Osteoblast (primary cell): Measurements from ENCODE around the gene ZDHHC14. TPM values are rescaled to one million over a fixed set of nuclear protein-coding genes. Genes with fewer than 3 reads are reported as not detected.

Experiments used
- DNase-seq: peaks from one replicate; pipeline ENCODE4 v3.0.0; 2011; ENCODE audit warnings: low spot score, mixed read lengths; ENCODE audit not compliant: insufficient read length; ENCODE audit errors: missing footprints
- H2AFZ ChIP-seq: 2 replicates; pipeline ENCODE4 v1.6.0; 2011; ENCODE audit warnings: mild to moderate bottlenecking, low read length
- H3K27ac ChIP-seq: 2 replicates; pipeline ENCODE4 v1.5.1; 2011; ENCODE audit warnings: mild to moderate bottlenecking, low read depth, low read length, moderate library complexity
- H3K27me3 ChIP-seq: 2 replicates; pipeline ENCODE4 v1.6.0; 2012; ENCODE audit warnings: mild to moderate bottlenecking, control low read depth, inconsistent platforms, low read length, moderate library complexity; ENCODE audit not compliant: insufficient read depth
- H3K36me3 ChIP-seq: 2 replicates; pipeline ENCODE4 v1.5.1; 2011; ENCODE audit warnings: mild to moderate bottlenecking, low read length, control low read depth, moderate library complexity; ENCODE audit not compliant: insufficient read depth
- H3K4me1 ChIP-seq: 2 replicates; pipeline ENCODE4 v1.5.1; 2011; ENCODE audit warnings: mild to moderate bottlenecking, low read length, control low read depth, moderate library complexity; ENCODE audit not compliant: insufficient read depth
- H3K4me2 ChIP-seq: 2 replicates; pipeline ENCODE4 v1.6.0; 2011; ENCODE audit warnings: mild to moderate bottlenecking, low read length; ENCODE audit not compliant: insufficient read depth
- H3K4me3 ChIP-seq: fragments of 200-600 bp; sonication (generic); 3 replicates; pipeline ENCODE4 v1.5.1; 2012; ENCODE audit warnings: mild to moderate bottlenecking, low read length, inconsistent platforms; ENCODE audit not compliant: insufficient read depth
- H3K79me2 ChIP-seq: 2 replicates; pipeline ENCODE4 v1.6.0; 2012; ENCODE audit warnings: mild to moderate bottlenecking, low read length, control low read depth, inconsistent platforms; ENCODE audit not compliant: insufficient read depth
- H3K9me3 ChIP-seq: 2 replicates; pipeline ENCODE4 v1.5.1; 2011; ENCODE audit warnings: low read depth, low read length, control low read depth
- H4K20me1 ChIP-seq: 2 replicates; pipeline ENCODE4 v1.6.0; 2012; ENCODE audit warnings: mild to moderate bottlenecking, low read length, control low read depth; ENCODE audit not compliant: insufficient read depth
- CTCF ChIP-seq: IDR thresholded peaks from 2 replicates; pipeline ENCODE4 v1.5.1; 2011; ENCODE audit warnings: mild to moderate bottlenecking, low read depth, low read length, moderate library complexity; ENCODE audit errors: extremely low read depth
- total RNA-seq: library from RNA; depleted of rRNA; stranded (reverse); fragments of >200 nt; gene quantifications from 2 replicates; pipeline ENCODE4 v1.2.3, GENCODE V29; 2012

ZDHHC14 gene
- total RNA-seq, 1 donor = 1.4 TPM

GRCh38 chr6:157432892-157433265 is 51.9 kb downstream of the ZDHHC14 start:
- H4K20me1 ChIP-seq = no peaks in the 10 kb centered on the region
- no peaks in the 10 kb centered on the region for H3K9me3 ChIP-seq
- no peaks in the 10 kb centered on the region for H3K79me2 ChIP-seq
- H3K4me2 ChIP-seq = no peak overlapping the region
- no peak overlapping the region for H3K4me3 ChIP-seq
- no peak overlapping the region for H3K27ac ChIP-seq
- DNase-seq = no peak
- no peaks in the 10 kb centered on the region for H3K4me1 ChIP-seq
- TF ChIP-seq CTCF = no peak
- H3K27me3 ChIP-seq = peaks cover 8% of the 10 kb centered on the region
- no peak overlapping the region for H2AFZ ChIP-seq
- no peaks in the 10 kb centered on the region for H3K36me3 ChIP-seq

DNA sequence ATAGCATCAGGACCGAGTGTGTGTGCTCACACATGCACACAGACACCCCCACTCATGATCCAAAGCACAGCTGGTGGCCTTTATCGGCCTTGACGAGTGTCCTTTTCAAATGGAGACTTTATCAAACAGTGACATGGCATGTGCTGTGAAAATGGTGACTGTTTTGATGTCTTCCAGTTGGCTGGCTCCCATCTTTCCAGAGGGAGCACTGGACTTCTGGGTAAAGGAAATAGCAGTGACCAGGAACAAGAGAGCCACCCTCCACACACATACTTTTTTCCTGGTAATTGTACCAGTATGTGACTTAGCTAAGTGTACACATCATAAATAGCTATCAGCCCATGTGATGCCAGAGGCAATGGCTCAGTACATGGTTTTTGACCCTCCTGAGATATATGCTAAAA is 52.7 kb downstream of the ZDHHC14 start:
- no peak for DNase-seq
- no peaks in the 10 kb centered on the region for H3K9me3 ChIP-seq
- no peak overlapping the region for H2AFZ ChIP-seq
- peaks cover 8% of the 10 kb centered on the region for H3K27me3 ChIP-seq
- no peak for TF ChIP-seq CTCF
- H3K27ac ChIP-seq = no peak overlapping the region
- no peaks in the 10 kb centered on the region for H3K36me3 ChIP-seq
- no peaks in the 10 kb centered on the region for H4K20me1 ChIP-seq
- no peaks in the 10 kb centered on the region for H3K4me1 ChIP-seq
- H3K79me2 ChIP-seq = no peaks in the 10 kb centered on the region
- no peak overlapping the region for H3K4me3 ChIP-seq
- H3K4me2 ChIP-seq = no peak overlapping the region

DNA sequence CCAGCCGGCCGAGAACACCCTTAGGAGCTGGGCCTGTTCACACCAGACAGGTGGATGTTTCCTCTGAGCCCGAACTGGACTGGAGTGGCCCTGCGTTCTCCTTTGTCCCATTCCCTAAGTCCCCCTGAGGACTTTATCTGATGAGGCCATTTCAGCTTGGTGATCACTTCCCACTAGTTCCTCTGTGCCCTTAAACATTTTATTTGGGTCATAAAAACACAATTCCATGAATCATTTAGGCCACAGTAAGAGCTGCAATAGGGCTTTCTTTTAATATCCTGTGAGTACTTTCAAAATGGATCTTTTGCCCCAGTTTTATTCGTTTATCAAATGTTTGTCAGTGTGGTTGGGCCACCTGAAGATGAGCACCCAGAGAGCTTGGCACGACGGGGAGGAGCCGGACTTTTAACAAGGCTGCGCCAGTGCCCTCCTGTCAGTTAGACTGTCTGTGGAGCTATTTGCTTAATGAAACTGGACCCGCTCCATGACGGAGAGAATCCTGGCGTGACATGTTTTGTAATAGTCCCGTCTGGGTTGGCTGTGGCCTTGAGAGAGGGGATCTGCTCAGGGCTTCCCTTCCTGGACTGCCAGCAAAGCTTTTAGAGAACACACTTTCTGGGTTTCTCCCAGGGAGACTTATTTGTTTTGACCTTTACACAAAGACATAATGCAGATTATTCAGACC is 53.5 kb downstream of the ZDHHC14 start:
- H3K4me3 ChIP-seq = peak overlapping the region; percentile 48
- H3K4me2 ChIP-seq = peak overlapping the region; percentile 25
- H3K27ac ChIP-seq = no peak overlapping the region
- H3K9me3 ChIP-seq = no peaks in the 10 kb centered on the region
- DNase-seq = no peak
- H2AFZ ChIP-seq = peak overlapping the region; percentile 75
- no peak for TF ChIP-seq CTCF
- H3K79me2 ChIP-seq = no peaks in the 10 kb centered on the region
- H3K36me3 ChIP-seq = no peaks in the 10 kb centered on the region
- H3K27me3 ChIP-seq = peaks cover 8% of the 10 kb centered on the region
- H3K4me1 ChIP-seq = no peaks in the 10 kb centered on the region
- H4K20me1 ChIP-seq = no peaks in the 10 kb centered on the region

DNA sequence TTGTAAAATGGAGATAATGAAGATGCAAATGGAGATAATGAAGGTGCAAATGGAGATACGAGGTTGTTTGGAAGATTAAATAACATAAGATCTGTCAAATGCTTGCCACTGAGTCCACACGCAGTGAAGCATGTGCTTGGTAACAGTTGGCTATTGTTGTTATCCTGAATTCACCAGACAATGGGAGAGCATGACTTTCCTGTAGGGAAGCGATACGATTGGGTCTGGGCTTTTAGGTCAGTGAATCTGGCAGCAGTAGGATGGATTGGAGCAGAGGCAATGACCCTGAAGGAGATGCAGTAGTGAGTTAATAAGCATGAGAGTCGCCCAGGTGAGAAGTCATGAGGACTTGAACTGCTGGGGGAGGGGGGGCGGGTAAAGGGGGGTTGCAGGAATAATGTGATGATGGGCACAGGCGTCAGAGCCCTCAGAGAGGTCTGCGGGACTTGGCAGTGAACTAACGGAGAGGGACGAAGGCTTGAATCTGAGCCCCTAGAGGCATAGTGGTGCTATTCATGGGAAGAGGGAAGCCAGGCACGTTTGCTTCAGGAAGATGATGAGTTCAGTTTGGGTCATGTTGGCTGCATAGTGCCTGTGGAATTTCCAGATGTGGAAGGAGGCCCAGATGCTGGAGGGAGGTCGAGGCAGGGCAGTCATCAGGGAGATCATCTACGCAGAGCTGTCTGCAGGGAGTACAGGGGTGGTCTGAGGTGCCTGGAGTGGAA is 55.4 kb downstream of the ZDHHC14 start:
- no peaks in the 10 kb centered on the region for H3K4me1 ChIP-seq
- H3K9me3 ChIP-seq = no peaks in the 10 kb centered on the region
- no peak overlapping the region for H3K4me2 ChIP-seq
- H3K79me2 ChIP-seq = no peaks in the 10 kb centered on the region
- no peak overlapping the region for H2AFZ ChIP-seq
- H4K20me1 ChIP-seq = no peaks in the 10 kb centered on the region
- H3K27ac ChIP-seq = no peak overlapping the region
- TF ChIP-seq CTCF = no peak
- H3K27me3 ChIP-seq = peaks cover 8% of the 10 kb centered on the region
- H3K4me3 ChIP-seq = no peak overlapping the region
- DNase-seq = no peak
- no peaks in the 10 kb centered on the region for H3K36me3 ChIP-seq
